Measurements from ENCODE around the gene MYO7B. TPM values are rescaled to one million over a fixed set of nuclear protein-coding genes. Genes with fewer than 3 reads are reported as not detected.
"Not testable (repeated sequence)": the region's sequence is repeated elsewhere in the genome, so short reads cannot be mapped to it uniquely, and the experiment has no call there.

MYO7B gene
- total RNA-seq, 1 experiment from 2014 or later: not detected

- no peak for DNase-seq (ENCODE audit: extremely low read depth, low read depth)
These were observed 35.1 kb downstream of the MYO7B start for GRCh38 chr2:127570282-127571250.

GRCh38 chr2:127572352-127572751 is 36.9 kb downstream of the MYO7B start:
- DNase-seq (ENCODE audit: extremely low read depth, low read depth): not testable (repeated sequence)

GRCh38 chr2:127572841-127573240 is 37.4 kb downstream of the MYO7B start:
- DNase-seq (ENCODE audit: extremely low read depth, low read depth): no peak

GRCh38 chr2:127573298-127573697 is 37.8 kb downstream of the MYO7B start:
- no peak for DNase-seq (ENCODE audit: extremely low read depth, low read depth)

GRCh38 chr2:127573771-127574170 is 38.3 kb downstream of the MYO7B start:
- DNase-seq (ENCODE audit: extremely low read depth, low read depth): no peak

GRCh38 chr2:127574656-127575055 is 39.2 kb downstream of the MYO7B start:
- DNase-seq (ENCODE audit: extremely low read depth, low read depth): no peak

- DNase-seq (ENCODE audit: extremely low read depth, low read depth): no peak
These were observed 39.8 kb downstream of the MYO7B start for GRCh38 chr2:127575185-127575765.

- no peak for DNase-seq (ENCODE audit: extremely low read depth, low read depth)
These were observed 40.5 kb downstream of the MYO7B start for GRCh38 chr2:127575941-127576432.

GRCh38 chr2:127576433-127577207 is 41.1 kb downstream of the MYO7B start:
- DNase-seq (ENCODE audit: extremely low read depth, low read depth): no peak

- no peak for DNase-seq (ENCODE audit: extremely low read depth, low read depth)
These were observed 41.7 kb downstream of the MYO7B start for GRCh38 chr2:127577208-127577475.

- no peak for DNase-seq (ENCODE audit: extremely low read depth, low read depth)
These were observed 42.0 kb downstream of the MYO7B start for GRCh38 chr2:127577503-127577902.

- no peak for DNase-seq (ENCODE audit: extremely low read depth, low read depth)
These were observed 42.5 kb downstream of the MYO7B start for GRCh38 chr2:127577973-127578372.

- no peak for DNase-seq (ENCODE audit: extremely low read depth, low read depth)
These were observed 42.9 kb downstream of the MYO7B start for GRCh38 chr2:127578411-127578810.

GRCh38 chr2:127579231-127579630 is 43.7 kb downstream of the MYO7B start:
- DNase-seq (ENCODE audit: extremely low read depth, low read depth): no peak

GRCh38 chr2:127580167-127581049 is 44.9 kb downstream of the MYO7B start:
- DNase-seq (ENCODE audit: extremely low read depth, low read depth): no peak

- no peak for DNase-seq (ENCODE audit: extremely low read depth, low read depth)
These were observed 45.5 kb downstream of the MYO7B start for GRCh38 chr2:127581050-127581345.

- no peak for DNase-seq (ENCODE audit: extremely low read depth, low read depth)
These were observed 46.3 kb downstream of the MYO7B start for GRCh38 chr2:127581516-127582490.

GRCh38 chr2:127582863-127583861 is 47.7 kb downstream of the MYO7B start:
- DNase-seq (ENCODE audit: extremely low read depth, low read depth): no peak
